Neural cell (in vitro differentiated cells): Measurements from ENCODE around the gene CDC45. TPM values are rescaled to one million over a fixed set of nuclear protein-coding genes. Genes with fewer than 3 reads are reported as not detected.

Experiments
- H2AFZ ChIP-seq: fragments of 200-600, 300-800 bp; sonication (generic), shearing (Covaris generic); 2 replicates; pipeline ENCODE4 v1.6.0; 2014; ENCODE audit warnings: low read depth, mild to moderate bottlenecking, antibody characterized with exemption, low read length, moderate library complexity
- H3F3A ChIP-seq: fragments of 200-600 bp; shearing (Covaris generic); 2 replicates; pipeline ENCODE4 v1.6.1; 2016; ENCODE audit warnings: mild to moderate bottlenecking, moderate library complexity, mixed read lengths, antibody characterized with exemption, low read length; ENCODE audit not compliant: insufficient read depth, poor library complexity, severe bottlenecking
- H3K27ac ChIP-seq: fragments of 200-600, 300-800 bp; sonication (generic), shearing (Covaris generic); 2 replicates; pipeline ENCODE4 v1.5.1; 2014; ENCODE audit warnings: mild to moderate bottlenecking, low read length, moderate library complexity
- H3K27me3 ChIP-seq: fragments of 300-800, 200-600 bp; sonication (generic), shearing (Covaris generic); 2 replicates; pipeline ENCODE4 v1.6.0; 2014; ENCODE audit warnings: mild to moderate bottlenecking, low read depth, low read length, moderate library complexity; ENCODE audit not compliant: insufficient read depth
- H3K36me3 ChIP-seq: fragments of 300-800, 200-600 bp; sonication (generic), shearing (Covaris generic); 2 replicates; pipeline ENCODE4 v1.5.1; 2014; ENCODE audit warnings: mild to moderate bottlenecking, antibody characterized with exemption, low read length, moderate library complexity; ENCODE audit not compliant: insufficient read depth
- H3K4me2 ChIP-seq: fragments of 300-800, 200-600 bp; sonication (generic), shearing (Covaris generic); 2 replicates; pipeline ENCODE4 v1.6.0; 2014; ENCODE audit warnings: mild to moderate bottlenecking, low read length
- H3K4me3 ChIP-seq: fragments of 300-800, 200-600 bp; sonication (generic), shearing (Covaris generic); 2 replicates; pipeline ENCODE4 v1.5.1; 2014; ENCODE audit warnings: mild to moderate bottlenecking, low read length, moderate library complexity
- H3K79me2 ChIP-seq: fragments of 200-600 bp; shearing (Covaris generic); replicated peaks from 2 replicates; pipeline ENCODE4 v1.6.0; 2014; ENCODE audit warnings: mild to moderate bottlenecking, low read length, moderate library complexity; ENCODE audit not compliant: insufficient read depth
- H3K9ac ChIP-seq: fragments of 300-800, 200-600 bp; sonication (generic), shearing (Covaris generic); 2 replicates; pipeline ENCODE4 v1.6.1; 2016; ENCODE audit warnings: mild to moderate bottlenecking, low read length, mixed read lengths
- H3K9me2 ChIP-seq: fragments of 200-600 bp; shearing (Covaris generic); 2 replicates; pipeline ENCODE4 v1.6.1; 2016; ENCODE audit warnings: mild to moderate bottlenecking, low read length, mixed read lengths; ENCODE audit not compliant: insufficient read depth
- H3K9me3 ChIP-seq: fragments of 200-600, 300-800 bp; sonication (generic), shearing (Covaris generic); 2 replicates; pipeline ENCODE4 v1.6.1; 2016; ENCODE audit warnings: mild to moderate bottlenecking, mixed run types, low read length, moderate library complexity, mixed read lengths
- H4K20me1 ChIP-seq: fragments of 200-600 bp; shearing (Covaris generic); 2 replicates; pipeline ENCODE4 v1.6.1; 2016; ENCODE audit warnings: mild to moderate bottlenecking, mixed run types; ENCODE audit not compliant: insufficient read depth
- EP300 ChIP-seq: fragments of 450-650 bp; conservative IDR thresholded peaks from 2 replicates; pipeline ENCODE4 v1.6.1; 2014; ENCODE audit warnings: antibody characterized with exemption, mild to moderate bottlenecking, moderate library complexity; ENCODE audit not compliant: poor library complexity, severe bottlenecking
- EZH2 ChIP-seq: fragments of 200-600, 300-800 bp; shearing (Covaris generic), sonication (generic); IDR thresholded peaks from 2 replicates; pipeline ENCODE4 v1.6.1; 2014; ENCODE audit warnings: antibody characterized with exemption, low read length, borderline replicate concordance, mild to moderate bottlenecking; ENCODE audit not compliant: insufficient read depth, poor library complexity, severe bottlenecking
- MXI1 ChIP-seq: fragments of 450-650 bp; conservative IDR thresholded peaks from 2 replicates; pipeline ENCODE4 v1.6.1; 2014; ENCODE audit warnings: antibody characterized with exemption, mild to moderate bottlenecking; ENCODE audit not compliant: poor library complexity, severe bottlenecking
- POLR2AphosphoS5 ChIP-seq: IDR thresholded peaks from 2 replicates; pipeline ENCODE4 v1.6.1; 2012
- RAD21 ChIP-seq: fragments of 450-650 bp; conservative IDR thresholded peaks from 2 replicates; pipeline ENCODE4 v1.6.1; 2014; ENCODE audit warnings: antibody characterized with exemption, mild to moderate bottlenecking, moderate library complexity
- SMC3 ChIP-seq: fragments of 450-650 bp; conservative IDR thresholded peaks from 2 replicates; pipeline ENCODE4 v1.6.1; 2014; ENCODE audit warnings: antibody characterized with exemption, mild to moderate bottlenecking, moderate library complexity; ENCODE audit not compliant: poor library complexity
- TAF1 ChIP-seq: IDR thresholded peaks from 2 replicates; pipeline ENCODE4 v1.6.1; 2012; ENCODE audit warnings: low read depth
- polyA plus RNA-seq: library from polyadenylated mRNA; depleted of rRNA; stranded (reverse); fragments of >200 nt; gene quantifications from 2 replicates; pipeline ENCODE4 v1.2.3, GENCODE V29; 2014
- TF ChIP-seq, protein P1 (sequence below): IDR thresholded peaks from 2 replicates; pipeline ENCODE4 v1.6.1; 2012; ENCODE audit warnings: borderline replicate concordance
- TF ChIP-seq, protein P2 (sequence below): fragments of 450-650 bp; IDR thresholded peaks from 2 replicates; pipeline ENCODE4 v1.5.1; 2014; ENCODE audit warnings: antibody characterized with exemption, mild to moderate bottlenecking, moderate library complexity; ENCODE audit not compliant: poor library complexity, severe bottlenecking

Gene CDC45
- polyA plus RNA-seq, 1 donor from 2014 or later = 3.2 TPM

DNA sequence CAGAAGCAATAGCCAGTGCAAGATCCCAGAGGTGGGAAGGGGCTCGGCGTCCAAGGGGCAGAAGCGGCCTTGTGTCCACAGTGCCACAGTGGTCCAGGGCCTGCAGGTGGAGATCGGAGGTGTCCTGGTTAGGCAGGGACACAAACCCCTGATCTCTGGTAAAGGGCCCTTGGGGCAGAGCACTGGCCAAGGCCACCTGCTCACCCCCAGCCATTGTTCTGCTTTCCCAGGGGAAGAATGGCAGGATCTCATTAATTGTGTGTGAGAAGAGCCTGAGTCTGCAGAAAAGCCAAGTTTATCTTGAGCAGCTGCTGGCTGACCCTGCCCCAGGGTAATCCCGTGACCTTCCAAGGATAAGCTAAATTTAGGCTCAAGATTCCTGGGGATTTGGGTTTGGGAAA is 47.6 kb downstream of the CDC45 start:
- no peak overlapping the region for H3K4me2 ChIP-seq
- H3K9me3 ChIP-seq = no peaks in the 10 kb centered on the region
- no peak overlapping the region for H2AFZ ChIP-seq
- no peak overlapping the region for H3K4me3 ChIP-seq
- TF ChIP-seq MXI1 (no peak), EZH2 (no peak), TAF1 (no peak), POLR2AphosphoS5 (no peak), SMC3 (no peak)
- TF ChIP-seq, protein P1, sequence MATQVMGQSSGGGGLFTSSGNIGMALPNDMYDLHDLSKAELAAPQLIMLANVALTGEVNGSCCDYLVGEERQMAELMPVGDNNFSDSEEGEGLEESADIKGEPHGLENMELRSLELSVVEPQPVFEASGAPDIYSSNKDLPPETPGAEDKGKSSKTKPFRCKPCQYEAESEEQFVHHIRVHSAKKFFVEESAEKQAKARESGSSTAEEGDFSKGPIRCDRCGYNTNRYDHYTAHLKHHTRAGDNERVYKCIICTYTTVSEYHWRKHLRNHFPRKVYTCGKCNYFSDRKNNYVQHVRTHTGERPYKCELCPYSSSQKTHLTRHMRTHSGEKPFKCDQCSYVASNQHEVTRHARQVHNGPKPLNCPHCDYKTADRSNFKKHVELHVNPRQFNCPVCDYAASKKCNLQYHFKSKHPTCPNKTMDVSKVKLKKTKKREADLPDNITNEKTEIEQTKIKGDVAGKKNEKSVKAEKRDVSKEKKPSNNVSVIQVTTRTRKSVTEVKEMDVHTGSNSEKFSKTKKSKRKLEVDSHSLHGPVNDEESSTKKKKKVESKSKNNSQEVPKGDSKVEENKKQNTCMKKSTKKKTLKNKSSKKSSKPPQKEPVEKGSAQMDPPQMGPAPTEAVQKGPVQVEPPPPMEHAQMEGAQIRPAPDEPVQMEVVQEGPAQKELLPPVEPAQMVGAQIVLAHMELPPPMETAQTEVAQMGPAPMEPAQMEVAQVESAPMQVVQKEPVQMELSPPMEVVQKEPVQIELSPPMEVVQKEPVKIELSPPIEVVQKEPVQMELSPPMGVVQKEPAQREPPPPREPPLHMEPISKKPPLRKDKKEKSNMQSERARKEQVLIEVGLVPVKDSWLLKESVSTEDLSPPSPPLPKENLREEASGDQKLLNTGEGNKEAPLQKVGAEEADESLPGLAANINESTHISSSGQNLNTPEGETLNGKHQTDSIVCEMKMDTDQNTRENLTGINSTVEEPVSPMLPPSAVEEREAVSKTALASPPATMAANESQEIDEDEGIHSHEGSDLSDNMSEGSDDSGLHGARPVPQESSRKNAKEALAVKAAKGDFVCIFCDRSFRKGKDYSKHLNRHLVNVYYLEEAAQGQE = no peak
- peaks cover 37% of the 10 kb centered on the region for H3K27me3 ChIP-seq
- no peak overlapping the region for H3K9ac ChIP-seq
- H3K79me2 ChIP-seq = no peaks in the 10 kb centered on the region
- H3F3A ChIP-seq = no peaks in the 10 kb centered on the region
- H3K36me3 ChIP-seq = no peaks in the 10 kb centered on the region
- H4K20me1 ChIP-seq = no peaks in the 10 kb centered on the region
- H3K27ac ChIP-seq = no peak overlapping the region
- H3K9me2 ChIP-seq = no peaks in the 10 kb centered on the region

DNA sequence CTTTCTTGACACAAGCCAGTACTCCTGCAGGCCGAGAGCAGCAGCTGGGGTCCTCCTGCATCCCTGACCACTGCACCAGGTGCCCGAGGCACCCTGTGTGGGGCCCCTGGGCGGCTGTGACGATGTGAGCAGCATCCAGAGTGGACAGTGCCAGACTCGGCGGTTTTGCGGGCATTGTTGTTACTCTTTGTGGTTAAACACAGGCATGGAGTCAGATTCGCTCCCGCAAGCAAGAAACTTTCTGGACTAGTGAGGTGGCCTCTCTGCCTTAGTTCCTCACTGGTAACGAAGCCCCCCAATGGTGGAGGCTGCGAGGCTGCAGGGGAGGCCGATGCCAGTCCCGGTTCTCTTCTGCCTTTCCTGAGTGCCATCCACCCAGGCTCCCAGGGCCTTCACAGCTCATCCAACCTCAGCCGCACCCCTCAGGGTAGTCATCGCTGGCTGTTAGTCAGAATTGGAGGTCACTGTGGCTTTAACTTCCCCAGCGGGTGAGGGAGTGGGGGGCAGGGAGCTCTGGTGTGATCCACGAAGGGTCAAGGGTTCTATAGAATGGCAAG is 48.2 kb downstream of the CDC45 start:
- Histone ChIP-seq H4K20me1 (no peaks in the 10 kb centered on the region), H3K79me2 (no peaks in the 10 kb centered on the region), H3K27me3 (peaks cover 31% of the 10 kb centered on the region), H3K36me3 (no peaks in the 10 kb centered on the region), H3K4me2 (no peak overlapping the region), H3K9ac (no peak overlapping the region), H3K9me3 (no peaks in the 10 kb centered on the region), H3F3A (no peaks in the 10 kb centered on the region), H3K27ac (no peak overlapping the region), H2AFZ (no peak overlapping the region), H3K9me2 (no peaks in the 10 kb centered on the region), H3K4me3 (no peak overlapping the region)
- TF ChIP-seq TAF1 = no peak
- TF ChIP-seq SMC3 = no peak
- no peak for TF ChIP-seq POLR2AphosphoS5
- no peak for TF ChIP-seq RAD21
- no peak for TF ChIP-seq EZH2
- no peak for TF ChIP-seq EP300
- no peak for TF ChIP-seq MXI1
- TF ChIP-seq, protein P2, sequence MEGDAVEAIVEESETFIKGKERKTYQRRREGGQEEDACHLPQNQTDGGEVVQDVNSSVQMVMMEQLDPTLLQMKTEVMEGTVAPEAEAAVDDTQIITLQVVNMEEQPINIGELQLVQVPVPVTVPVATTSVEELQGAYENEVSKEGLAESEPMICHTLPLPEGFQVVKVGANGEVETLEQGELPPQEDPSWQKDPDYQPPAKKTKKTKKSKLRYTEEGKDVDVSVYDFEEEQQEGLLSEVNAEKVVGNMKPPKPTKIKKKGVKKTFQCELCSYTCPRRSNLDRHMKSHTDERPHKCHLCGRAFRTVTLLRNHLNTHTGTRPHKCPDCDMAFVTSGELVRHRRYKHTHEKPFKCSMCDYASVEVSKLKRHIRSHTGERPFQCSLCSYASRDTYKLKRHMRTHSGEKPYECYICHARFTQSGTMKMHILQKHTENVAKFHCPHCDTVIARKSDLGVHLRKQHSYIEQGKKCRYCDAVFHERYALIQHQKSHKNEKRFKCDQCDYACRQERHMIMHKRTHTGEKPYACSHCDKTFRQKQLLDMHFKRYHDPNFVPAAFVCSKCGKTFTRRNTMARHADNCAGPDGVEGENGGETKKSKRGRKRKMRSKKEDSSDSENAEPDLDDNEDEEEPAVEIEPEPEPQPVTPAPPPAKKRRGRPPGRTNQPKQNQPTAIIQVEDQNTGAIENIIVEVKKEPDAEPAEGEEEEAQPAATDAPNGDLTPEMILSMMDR = no peak
- TF ChIP-seq, protein P1 = no peak
